Ishikawa (cell line): Measurements from ENCODE around the gene MAP1LC3B2.

Experiments used
- CEBPB ChIP-seq: IDR thresholded peaks from 2 replicates; pipeline ENCODE4 v1.6.1; 2012
- CREB1 ChIP-seq: IDR thresholded peaks from 2 replicates; pipeline ENCODE4 v1.6.1; 2012; ENCODE audit warnings: low read depth
- EGR1 ChIP-seq: IDR thresholded peaks from 2 replicates; pipeline ENCODE4 v1.6.1; 2012
- EP300 ChIP-seq: IDR thresholded peaks from 2 replicates; pipeline ENCODE4 v1.6.1; 2012; ENCODE audit warnings: borderline replicate concordance
- FOXM1 ChIP-seq: IDR thresholded peaks from 2 replicates; pipeline ENCODE4 v1.6.1; 2012; ENCODE audit warnings: low read depth, borderline replicate concordance
- RAD21 ChIP-seq: IDR thresholded peaks from 2 replicates; pipeline ENCODE4 v1.6.1; 2012; ENCODE audit warnings: low read depth
- TAF1 ChIP-seq: IDR thresholded peaks from 2 replicates; pipeline ENCODE4 v1.6.1; 2012; ENCODE audit warnings: low read depth, mild to moderate bottlenecking
- TCF12 ChIP-seq: IDR thresholded peaks from 2 replicates; pipeline ENCODE4 v1.6.1; 2012; ENCODE audit warnings: low read depth
- TEAD4 ChIP-seq: IDR thresholded peaks from 2 replicates; pipeline ENCODE4 v1.6.1; 2012
- YY1 ChIP-seq: IDR thresholded peaks from 2 replicates; pipeline ENCODE4 v1.6.1; 2012; ENCODE audit warnings: low read depth
- ZBTB7A ChIP-seq: IDR thresholded peaks from 2 replicates; pipeline ENCODE4 v1.6.1; 2012; ENCODE audit warnings: low read depth
- TF ChIP-seq, protein P1 (sequence below): IDR thresholded peaks from 2 replicates; pipeline ENCODE4 v1.6.1; 2012
- TF ChIP-seq, protein P2 (sequence below): IDR thresholded peaks from 2 replicates; pipeline ENCODE4 v1.6.1; 2012
- TF ChIP-seq, protein P3 (sequence below): IDR thresholded peaks from 2 replicates; pipeline ENCODE4 v1.6.1; 2012; ENCODE audit warnings: low read depth, mild to moderate bottlenecking

Gene MAP1LC3B2

DNA sequence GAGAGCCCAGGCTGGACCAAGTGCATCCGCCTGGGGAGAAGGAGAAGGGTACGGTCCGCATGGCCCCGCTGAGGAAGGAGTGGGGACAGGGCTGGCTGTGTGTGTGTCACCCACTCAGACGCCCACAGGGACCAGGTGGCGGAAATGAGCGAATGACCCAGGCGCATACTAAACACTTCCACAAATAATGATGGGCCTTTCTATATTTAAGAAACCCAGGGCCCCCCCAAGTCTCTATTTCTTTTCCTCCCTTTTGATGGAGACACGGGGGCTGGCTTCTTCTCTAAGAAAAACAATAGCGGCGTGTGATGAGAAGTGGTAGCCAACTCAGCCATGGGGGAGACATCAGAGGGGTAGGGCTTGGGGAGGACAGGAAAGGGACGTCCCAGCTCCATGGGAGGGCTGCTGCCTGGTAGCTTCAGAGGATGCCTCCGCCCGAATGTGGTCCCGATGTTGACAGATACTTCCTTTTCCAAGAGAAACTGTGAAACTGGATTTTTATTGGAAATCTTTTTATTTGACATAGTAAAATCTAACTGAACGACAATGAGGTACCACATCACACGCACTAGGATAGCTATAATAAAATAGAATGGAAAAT is 6.3 kb upstream of the MAP1LC3B2 start:
- TF ChIP-seq EGR1 (no peak), TCF12 (no peak), TAF1 (no peak), CREB1 (no peak), CEBPB (no peak), FOXM1 (no peak), RAD21 (no peak), TEAD4 (no peak), YY1 (no peak)
- TF ChIP-seq, protein P1, sequence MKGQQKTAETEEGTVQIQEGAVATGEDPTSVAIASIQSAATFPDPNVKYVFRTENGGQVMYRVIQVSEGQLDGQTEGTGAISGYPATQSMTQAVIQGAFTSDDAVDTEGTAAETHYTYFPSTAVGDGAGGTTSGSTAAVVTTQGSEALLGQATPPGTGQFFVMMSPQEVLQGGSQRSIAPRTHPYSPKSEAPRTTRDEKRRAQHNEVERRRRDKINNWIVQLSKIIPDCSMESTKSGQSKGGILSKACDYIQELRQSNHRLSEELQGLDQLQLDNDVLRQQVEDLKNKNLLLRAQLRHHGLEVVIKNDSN = no peak
- TF ChIP-seq, protein P2, sequence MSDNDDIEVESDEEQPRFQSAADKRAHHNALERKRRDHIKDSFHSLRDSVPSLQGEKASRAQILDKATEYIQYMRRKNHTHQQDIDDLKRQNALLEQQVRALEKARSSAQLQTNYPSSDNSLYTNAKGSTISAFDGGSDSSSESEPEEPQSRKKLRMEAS = no peak
- TF ChIP-seq, protein P3, sequence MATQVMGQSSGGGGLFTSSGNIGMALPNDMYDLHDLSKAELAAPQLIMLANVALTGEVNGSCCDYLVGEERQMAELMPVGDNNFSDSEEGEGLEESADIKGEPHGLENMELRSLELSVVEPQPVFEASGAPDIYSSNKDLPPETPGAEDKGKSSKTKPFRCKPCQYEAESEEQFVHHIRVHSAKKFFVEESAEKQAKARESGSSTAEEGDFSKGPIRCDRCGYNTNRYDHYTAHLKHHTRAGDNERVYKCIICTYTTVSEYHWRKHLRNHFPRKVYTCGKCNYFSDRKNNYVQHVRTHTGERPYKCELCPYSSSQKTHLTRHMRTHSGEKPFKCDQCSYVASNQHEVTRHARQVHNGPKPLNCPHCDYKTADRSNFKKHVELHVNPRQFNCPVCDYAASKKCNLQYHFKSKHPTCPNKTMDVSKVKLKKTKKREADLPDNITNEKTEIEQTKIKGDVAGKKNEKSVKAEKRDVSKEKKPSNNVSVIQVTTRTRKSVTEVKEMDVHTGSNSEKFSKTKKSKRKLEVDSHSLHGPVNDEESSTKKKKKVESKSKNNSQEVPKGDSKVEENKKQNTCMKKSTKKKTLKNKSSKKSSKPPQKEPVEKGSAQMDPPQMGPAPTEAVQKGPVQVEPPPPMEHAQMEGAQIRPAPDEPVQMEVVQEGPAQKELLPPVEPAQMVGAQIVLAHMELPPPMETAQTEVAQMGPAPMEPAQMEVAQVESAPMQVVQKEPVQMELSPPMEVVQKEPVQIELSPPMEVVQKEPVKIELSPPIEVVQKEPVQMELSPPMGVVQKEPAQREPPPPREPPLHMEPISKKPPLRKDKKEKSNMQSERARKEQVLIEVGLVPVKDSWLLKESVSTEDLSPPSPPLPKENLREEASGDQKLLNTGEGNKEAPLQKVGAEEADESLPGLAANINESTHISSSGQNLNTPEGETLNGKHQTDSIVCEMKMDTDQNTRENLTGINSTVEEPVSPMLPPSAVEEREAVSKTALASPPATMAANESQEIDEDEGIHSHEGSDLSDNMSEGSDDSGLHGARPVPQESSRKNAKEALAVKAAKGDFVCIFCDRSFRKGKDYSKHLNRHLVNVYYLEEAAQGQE = no peak

DNA sequence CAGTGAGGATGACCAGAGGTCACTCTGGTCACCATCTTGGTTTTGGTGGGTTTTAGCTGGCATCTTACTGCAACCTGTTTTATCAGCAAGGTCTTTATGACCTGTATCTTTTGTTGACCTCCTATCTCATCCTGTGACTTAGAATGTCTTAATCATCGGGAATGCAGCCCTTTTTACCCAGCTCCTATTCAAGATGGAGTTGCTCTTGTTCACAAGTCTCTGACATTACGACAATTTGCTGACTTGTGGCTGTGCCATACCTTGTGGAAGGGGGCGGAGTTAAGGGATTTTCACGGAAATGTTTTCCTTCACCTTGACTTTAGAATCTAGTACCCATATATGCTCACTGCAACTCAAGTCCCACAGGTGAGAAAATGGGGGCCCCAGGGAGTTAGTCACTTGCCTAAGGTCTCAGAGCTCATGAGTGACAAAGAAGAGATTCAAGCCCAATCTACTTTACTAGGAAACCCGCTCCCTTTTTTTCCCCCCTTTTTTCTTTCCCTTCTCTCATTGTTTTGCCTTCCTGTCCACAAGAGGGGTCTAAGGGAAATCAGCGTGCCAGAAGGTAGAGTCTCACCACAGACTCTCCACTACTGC is 2.7 kb upstream of the MAP1LC3B2 start:
- TF ChIP-seq CEBPB (no peak), RAD21 (no peak), TCF12 (no peak), EP300 (no peak)

DNA sequence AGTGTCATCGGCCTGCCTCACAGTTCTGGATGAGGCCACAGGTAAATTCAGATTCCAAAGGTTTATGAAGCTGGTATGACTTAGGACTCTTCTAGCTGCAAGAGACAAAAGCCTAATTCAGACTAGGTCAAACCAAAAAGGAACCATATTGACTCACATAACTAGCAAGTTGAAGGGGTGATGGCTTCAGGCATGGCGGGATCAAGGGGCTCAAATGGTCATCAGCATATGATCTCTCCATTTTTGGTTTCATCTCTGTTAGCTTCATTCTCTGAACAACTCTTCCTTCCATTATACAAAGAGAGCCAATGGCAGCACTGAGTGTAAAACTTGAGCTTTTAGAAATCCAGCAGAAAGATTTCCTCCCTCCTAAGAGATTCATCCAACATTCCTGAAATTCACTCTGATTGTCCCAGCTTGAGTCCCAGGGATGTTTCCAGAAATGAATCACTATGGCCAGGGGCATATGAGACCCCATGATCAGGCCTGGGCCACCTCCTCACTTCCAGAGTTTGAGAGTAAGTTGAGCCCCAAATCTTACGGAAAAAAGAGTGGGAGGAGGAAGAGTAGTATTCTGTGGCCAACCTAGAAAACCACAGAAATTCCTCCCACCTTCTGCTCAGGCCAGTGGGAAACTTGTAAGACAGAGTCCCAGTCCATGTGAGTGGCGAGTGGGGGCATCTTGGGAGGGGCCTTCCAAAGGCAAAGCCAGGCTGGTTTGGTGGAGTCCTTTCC is 2.0 kb upstream of the MAP1LC3B2 start:
- TF ChIP-seq, protein P2 = no peak
- no peak for TF ChIP-seq RAD21
- TF ChIP-seq, protein P1 = no peak

DNA sequence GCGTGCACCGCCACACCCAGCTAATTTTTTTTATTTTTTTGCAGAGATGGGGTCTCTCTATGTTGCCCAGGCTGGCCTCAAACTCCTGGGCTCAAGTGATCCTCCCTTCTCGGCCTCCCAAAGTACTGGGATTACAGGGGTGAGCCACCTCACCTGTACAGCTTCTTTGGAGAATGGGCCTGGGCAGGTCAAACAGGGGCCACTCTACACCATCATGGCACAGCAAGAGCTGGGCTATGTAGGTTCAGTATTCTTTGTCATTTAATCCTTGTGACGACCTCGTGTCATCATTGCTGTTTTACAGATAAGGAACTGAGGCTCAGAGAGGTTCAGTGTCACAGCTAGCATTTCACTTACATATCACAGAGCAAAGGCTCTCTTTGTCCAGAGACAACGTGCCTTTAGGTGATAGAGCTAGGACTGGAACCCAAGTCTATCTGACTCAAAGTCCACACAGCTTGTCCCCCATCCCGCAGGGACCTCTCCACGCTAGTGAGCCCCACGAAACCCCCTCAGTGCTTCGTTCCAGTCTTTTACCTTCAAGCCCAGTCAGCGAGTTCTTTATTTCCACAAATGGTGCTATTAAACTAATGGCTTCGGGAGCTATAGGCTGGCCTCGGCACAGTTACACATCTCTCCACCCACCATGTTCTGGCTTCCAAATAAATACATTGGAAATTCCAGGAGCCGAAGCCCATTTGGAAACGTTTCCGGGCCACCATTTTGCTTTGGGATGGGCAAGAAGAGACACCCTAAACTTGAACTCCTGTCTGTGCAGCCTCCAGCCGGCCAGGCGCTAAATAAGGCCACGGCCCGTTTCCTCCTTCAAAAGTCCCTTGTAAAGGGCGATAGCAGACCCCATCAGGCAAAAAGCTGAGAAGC is 660 bp upstream of the MAP1LC3B2 start:
- TF ChIP-seq YY1 (no peak), TAF1 (no peak), EGR1 (no peak), CEBPB (no peak), FOXM1 (no peak), TCF12 (no peak), RAD21 (no peak), EP300 (no peak), ZBTB7A (no peak), CREB1 (no peak)
- TF ChIP-seq, protein P2 = no peak
- TF ChIP-seq, protein P3 = no peak
- TF ChIP-seq, protein P1 = no peak
